MCF 10A (cell line): ENCODE measurements around the gene ARHGEF7. TPM values are rescaled to one million over a fixed set of nuclear protein-coding genes. Genes with fewer than 3 reads are reported as not detected.

Experiments
- BruUV-seq: library from RNA; stranded (reverse); fragments of 400-500 nt; replicated peaks from 2 replicates; lab custom pipeline; 2021; lab: Mats Ljungman, UMichigan
- CTCF ChIA-PET: fragments of 300-600 bp; sonication (Branson Sonifier 250); formaldehyde crosslinking; extraction: SDS; loops from one replicate; lab custom pipeline; 2021; ENCODE audit warnings: antibody characterized with exemption, inconsistent platforms; lab: Yijun Ruan, JAX
- POLR2A ChIA-PET: fragments of 300-600, 350-650 bp; sonication (Branson Sonifier 250); formaldehyde crosslinking; extraction: SDS; loops from one replicate; lab custom pipeline; 2020; ENCODE audit warnings: antibody characterized with exemption, inconsistent platforms; lab: Yijun Ruan, JAX
- DNase-seq: peaks from one replicate; pipeline ENCODE4 v3.0.0-alpha.2; 2018; ENCODE audit not compliant: unreplicated experiment
- H3K27ac Mint-ChIP-seq: one replicate; pipeline ENCODE4 v1.8.0; 2022; ENCODE audit warnings: mild to moderate bottlenecking, low read depth, mixed read lengths; ENCODE audit not compliant: unreplicated experiment
- H3K27me3 Mint-ChIP-seq: one replicate; pipeline ENCODE4 v1.8.0; 2022; ENCODE audit warnings: mixed read lengths; ENCODE audit not compliant: insufficient read depth, unreplicated experiment
- H3K36me3 Mint-ChIP-seq: one replicate; pipeline ENCODE4 v1.8.0; 2022; ENCODE audit warnings: mild to moderate bottlenecking, moderate library complexity, mixed read lengths; ENCODE audit not compliant: insufficient read depth, unreplicated experiment
- H3K4me1 Mint-ChIP-seq: one replicate; pipeline ENCODE4 v1.8.0; 2022; ENCODE audit warnings: mixed read lengths; ENCODE audit not compliant: insufficient read depth, unreplicated experiment
- H3K4me3 Mint-ChIP-seq: one replicate; pipeline ENCODE4 v1.8.0; 2022; ENCODE audit warnings: mild to moderate bottlenecking, moderate library complexity, mixed read lengths; ENCODE audit not compliant: unreplicated experiment
- H3K9me3 Mint-ChIP-seq: one replicate; pipeline ENCODE4 v1.8.0; 2022; ENCODE audit warnings: mixed read lengths; ENCODE audit not compliant: unreplicated experiment
- intact Hi-C: fragments of 100-400 bp; cut with micrococcal nuclease; formaldehyde crosslinking; loops from 2 replicates; pipeline ENCODE4 v1.14.1; 2022
- total RNA-seq: library from RNA; stranded (reverse); gene quantifications from 2 replicates; pipeline ENCODE4 v1.2.3, GENCODE V29; 2022
- TF ChIP-seq, protein P1 (sequence below): fragments of 200-600 bp; IDR thresholded peaks from one replicate; pipeline ENCODE4 v1.8.0; 2022; ENCODE audit warnings: antibody characterized with exemption, mild to moderate bottlenecking; ENCODE audit not compliant: unreplicated experiment

ARHGEF7 gene
- total RNA-seq, 1 experiment from 2014 or later: 43.5 TPM

DNA sequence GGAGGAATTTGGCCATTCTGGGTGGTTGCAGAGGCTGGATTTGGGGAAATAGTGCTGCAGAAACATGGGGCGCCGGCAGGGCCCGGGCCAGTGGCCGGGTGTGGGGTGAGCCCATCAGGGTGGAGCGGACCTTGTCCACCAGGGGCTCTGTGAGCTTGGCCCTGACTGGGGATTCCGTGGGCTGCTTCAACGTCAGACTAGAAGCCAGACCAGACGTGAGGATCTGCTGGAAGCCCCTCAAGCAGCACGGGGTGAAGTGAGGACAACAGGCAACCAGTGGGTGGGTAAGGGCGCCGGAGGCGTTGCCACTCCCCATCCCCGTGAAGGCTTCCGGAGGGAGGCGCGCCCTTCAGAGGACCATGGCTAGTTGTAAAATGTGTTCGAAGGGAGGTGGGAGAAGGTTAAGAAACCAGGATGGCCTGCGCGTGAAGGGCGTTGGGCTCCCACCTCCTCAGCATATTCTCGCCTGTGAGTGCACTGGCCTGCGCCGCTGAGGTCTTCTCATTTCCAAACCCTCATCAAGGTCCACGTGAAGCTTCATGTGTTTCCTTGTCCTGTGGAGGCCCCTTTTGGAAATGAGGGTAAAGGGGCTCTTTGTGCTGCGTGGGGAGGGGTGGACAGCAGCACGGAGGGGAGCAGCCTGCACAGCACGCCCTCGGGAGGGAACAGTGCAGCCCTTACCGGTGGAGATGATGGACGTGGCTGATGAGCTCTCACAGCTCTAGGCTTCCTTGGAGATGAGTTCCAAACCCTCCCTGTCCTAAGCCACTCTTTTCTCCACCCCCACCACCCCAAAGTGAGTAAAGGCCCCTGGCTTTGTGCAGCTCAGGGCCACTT lies 213.7 kb downstream of the ARHGEF7 start:
- no peaks in the 10 kb centered on the region for H3K36me3 Mint-ChIP-seq
- H3K27me3 Mint-ChIP-seq: peaks cover 50% of the 10 kb centered on the region
- H3K4me1 Mint-ChIP-seq: no peaks in the 10 kb centered on the region
- H3K27ac Mint-ChIP-seq: no peak overlapping the region
- TF ChIP-seq, protein P1, sequence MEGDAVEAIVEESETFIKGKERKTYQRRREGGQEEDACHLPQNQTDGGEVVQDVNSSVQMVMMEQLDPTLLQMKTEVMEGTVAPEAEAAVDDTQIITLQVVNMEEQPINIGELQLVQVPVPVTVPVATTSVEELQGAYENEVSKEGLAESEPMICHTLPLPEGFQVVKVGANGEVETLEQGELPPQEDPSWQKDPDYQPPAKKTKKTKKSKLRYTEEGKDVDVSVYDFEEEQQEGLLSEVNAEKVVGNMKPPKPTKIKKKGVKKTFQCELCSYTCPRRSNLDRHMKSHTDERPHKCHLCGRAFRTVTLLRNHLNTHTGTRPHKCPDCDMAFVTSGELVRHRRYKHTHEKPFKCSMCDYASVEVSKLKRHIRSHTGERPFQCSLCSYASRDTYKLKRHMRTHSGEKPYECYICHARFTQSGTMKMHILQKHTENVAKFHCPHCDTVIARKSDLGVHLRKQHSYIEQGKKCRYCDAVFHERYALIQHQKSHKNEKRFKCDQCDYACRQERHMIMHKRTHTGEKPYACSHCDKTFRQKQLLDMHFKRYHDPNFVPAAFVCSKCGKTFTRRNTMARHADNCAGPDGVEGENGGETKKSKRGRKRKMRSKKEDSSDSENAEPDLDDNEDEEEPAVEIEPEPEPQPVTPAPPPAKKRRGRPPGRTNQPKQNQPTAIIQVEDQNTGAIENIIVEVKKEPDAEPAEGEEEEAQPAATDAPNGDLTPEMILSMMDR: no peak
- CTCF ChIA-PET: interaction anchor here (0.7 to 1.3 kb wide), 2 partner anchors 16 to 71 kb away, joined by 4 read pairs; no protein-coding TSS in a partner anchor
- POLR2A ChIA-PET: interaction anchor here (0.7 kb wide), 1 partner anchor 59 kb away, joined by 4 read pairs; no protein-coding TSS in a partner anchor
- peaks cover 8% of the 10 kb centered on the region for H3K9me3 Mint-ChIP-seq
- H3K4me3 Mint-ChIP-seq: no peak overlapping the region
- intact Hi-C loops: no loop called here
- no peak for DNase-seq
- BruUV-seq: no TSS peak

DNA sequence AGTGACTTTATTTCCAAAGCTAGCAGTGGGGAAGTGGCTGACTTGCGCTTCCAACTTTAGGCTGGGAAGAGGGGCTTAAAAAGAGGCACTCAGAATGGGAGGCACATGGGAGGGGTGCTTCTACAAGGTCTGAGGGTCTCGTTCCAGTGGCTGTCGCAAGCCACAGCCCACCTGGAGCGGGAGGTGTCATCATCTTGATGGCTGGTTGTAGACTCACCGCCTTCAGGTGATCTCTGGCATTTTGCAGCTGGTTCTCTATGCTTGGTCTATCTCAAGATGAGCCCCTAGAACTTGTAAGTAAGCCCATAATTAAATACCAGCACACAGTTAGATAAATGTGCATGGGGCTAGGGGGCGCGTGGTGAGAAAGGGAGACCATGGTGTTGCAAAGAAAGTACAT lies 214.5 kb downstream of the ARHGEF7 start:
- intact Hi-C loops: no loop called here
- Mint-ChIP-seq H3K4me1 (no peaks in the 10 kb centered on the region), H3K27ac (no peak overlapping the region), H3K9me3 (peaks cover 8% of the 10 kb centered on the region), H3K27me3 (peaks cover 50% of the 10 kb centered on the region), H3K36me3 (no peaks in the 10 kb centered on the region), H3K4me3 (no peak overlapping the region)
- no TSS peak for BruUV-seq
- CTCF ChIA-PET: interaction anchor here (1.3 kb wide), 1 partner anchor 16 kb away, joined by 4 read pairs; no protein-coding TSS in a partner anchor
- POLR2A ChIA-PET: interaction anchor here (0.7 kb wide), 1 partner anchor 59 kb away, joined by 4 read pairs; no protein-coding TSS in a partner anchor
- TF ChIP-seq, protein P1: no peak
- no peak for DNase-seq

DNA sequence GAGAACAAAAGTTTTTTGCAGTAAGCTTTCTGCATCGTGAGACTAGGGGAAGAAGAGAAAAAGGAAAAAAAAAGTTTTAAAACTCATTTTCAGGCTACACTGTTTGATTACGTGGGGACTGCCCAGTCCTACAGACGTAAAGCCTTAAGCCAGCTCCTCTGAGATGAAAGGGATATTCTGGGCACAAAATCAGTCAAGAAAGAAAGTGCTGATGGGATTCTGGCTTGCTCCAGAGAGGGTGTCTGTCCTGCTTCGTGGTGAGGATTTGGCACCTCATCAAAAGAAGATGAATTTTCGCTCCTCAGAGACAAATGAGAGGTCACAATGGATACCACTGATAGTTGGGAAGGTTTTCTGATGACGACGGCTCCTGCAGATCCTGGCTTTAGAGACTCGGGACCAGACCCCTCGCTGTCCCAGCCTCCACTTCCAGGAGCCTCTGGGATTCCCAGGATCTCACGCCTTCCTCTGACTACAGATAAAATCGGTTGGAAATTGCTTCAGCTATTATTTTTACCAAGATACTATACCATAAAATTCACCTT lies 215.0 kb downstream of the ARHGEF7 start:
- DNase-seq: no peak
- H3K36me3 Mint-ChIP-seq: no peaks in the 10 kb centered on the region
- no peak overlapping the region for H3K27ac Mint-ChIP-seq
- TF ChIP-seq, protein P1: no peak
- BruUV-seq: no TSS peak
- intact Hi-C loops: no loop called here
- H3K4me3 Mint-ChIP-seq: no peak overlapping the region
- no peaks in the 10 kb centered on the region for H3K4me1 Mint-ChIP-seq
- H3K9me3 Mint-ChIP-seq: peaks cover 8% of the 10 kb centered on the region
- H3K27me3 Mint-ChIP-seq: peaks cover 50% of the 10 kb centered on the region
- POLR2A ChIA-PET: interaction anchor here (0.7 kb wide), 1 partner anchor 11 kb away, joined by 3 read pairs; no protein-coding TSS in a partner anchor
- CTCF ChIA-PET: no interaction called here

DNA sequence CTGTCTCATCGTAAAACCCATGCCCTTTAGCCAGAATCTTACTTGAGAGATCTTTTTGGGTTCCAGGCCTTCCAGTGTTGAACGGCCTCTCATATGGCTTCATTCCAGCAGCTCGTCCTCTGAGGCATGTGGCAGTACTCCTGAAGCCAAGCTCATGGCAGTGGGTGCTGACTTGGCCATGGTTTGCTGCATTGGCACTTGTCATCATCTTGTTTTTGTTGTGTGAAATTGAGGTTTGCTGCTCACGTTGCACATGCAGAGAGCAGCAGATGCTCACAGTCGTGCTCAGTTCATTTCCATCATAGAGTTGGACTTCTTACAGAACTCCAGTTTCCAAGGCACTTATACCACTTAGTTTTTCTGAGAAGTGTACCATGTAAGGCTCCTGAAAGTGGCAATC lies 220.2 kb downstream of the ARHGEF7 start:
- H3K27ac Mint-ChIP-seq: no peak overlapping the region
- CTCF ChIA-PET: no interaction called here
- TF ChIP-seq, protein P1: no peak
- no peak overlapping the region for H3K4me3 Mint-ChIP-seq
- peaks cover 34% of the 10 kb centered on the region for H3K27me3 Mint-ChIP-seq
- BruUV-seq: no TSS peak
- H3K4me1 Mint-ChIP-seq: peaks cover 6% of the 10 kb centered on the region
- intact Hi-C loops: no loop called here
- peaks cover 15% of the 10 kb centered on the region for H3K9me3 Mint-ChIP-seq
- POLR2A ChIA-PET: no interaction called here
- no peaks in the 10 kb centered on the region for H3K36me3 Mint-ChIP-seq
- DNase-seq: no peak
